ENCODE data around the gene CALML6. TPM values are rescaled to one million over a fixed set of nuclear protein-coding genes. Genes with fewer than 3 reads are reported as not detected.

CALML6 gene
- total RNA-seq, 3 donors from 2014 or later: 0.38 to 0.61 (median 0.51) TPM

DNA sequence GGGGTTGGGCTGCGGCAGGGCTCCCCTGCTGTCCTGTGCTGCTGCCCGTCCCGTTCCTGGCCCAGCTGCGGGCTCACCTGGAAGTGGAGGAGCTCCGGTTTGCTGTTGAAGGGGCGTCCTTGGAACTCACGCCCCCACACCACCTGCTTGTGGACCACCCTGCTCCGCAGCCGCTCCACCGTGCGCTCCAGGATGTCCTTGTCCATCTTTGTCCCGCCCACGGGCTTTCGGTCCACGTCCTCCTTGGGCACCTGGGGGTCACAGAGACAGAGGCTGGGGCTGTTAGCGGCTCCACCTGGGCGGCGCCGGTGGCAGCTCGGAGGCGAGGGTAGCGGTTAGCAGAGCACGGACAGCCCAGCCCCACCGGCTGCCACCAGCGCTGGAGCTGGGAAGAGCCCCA is 49.8 kb downstream of the CALML6 start:
- Mint-ChIP-seq H3K9me3 (no peaks in the 10 kb centered on the region), H3K4me1 (ENCODE audit: low read depth) (no peaks in the 10 kb centered on the region), H3K36me3 (ENCODE audit: insufficient read depth) (no peaks in the 10 kb centered on the region), H3K4me3 (no peak overlapping the region), H3K27me3 (ENCODE audit: low read depth) (peaks cover 25% of the 10 kb centered on the region)
- ATAC-seq: no peak
- DNase-seq: no peak

DNA sequence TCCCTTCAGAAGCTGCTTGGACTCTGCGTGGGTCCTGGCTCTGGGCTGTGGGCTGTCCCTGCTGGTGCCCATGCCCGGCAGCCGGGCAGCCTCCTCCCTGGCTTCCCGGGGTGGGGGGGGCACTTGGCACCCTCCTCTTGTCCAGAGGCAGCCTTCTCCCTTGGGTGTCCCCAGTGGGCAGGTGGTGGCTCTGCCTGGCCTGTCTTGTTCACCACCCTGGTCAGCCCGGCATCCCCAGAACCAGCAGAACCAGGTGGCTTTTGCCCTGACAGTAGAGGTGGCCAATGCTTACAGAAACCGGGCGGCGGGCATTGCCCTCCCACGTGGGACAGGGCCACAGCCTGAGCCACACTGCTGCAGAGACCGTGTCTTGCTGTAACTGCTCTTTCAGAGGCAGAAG is 50.5 kb downstream of the CALML6 start:
- no peak for ATAC-seq
- no peaks in the 10 kb centered on the region for H3K9me3 Mint-ChIP-seq
- DNase-seq: no peak
- no peaks in the 10 kb centered on the region for H3K4me1 Mint-ChIP-seq (ENCODE audit: low read depth)
- H3K36me3 Mint-ChIP-seq (ENCODE audit: insufficient read depth): no peaks in the 10 kb centered on the region
- no peak overlapping the region for H3K4me3 Mint-ChIP-seq
- peaks cover 22% of the 10 kb centered on the region for H3K27me3 Mint-ChIP-seq (ENCODE audit: low read depth)

GRCh38 chr1:1966071-1966740 is 51.1 kb downstream of the CALML6 start:
- no peaks in the 10 kb centered on the region for H3K36me3 Mint-ChIP-seq (ENCODE audit: insufficient read depth)
- H3K4me3 Mint-ChIP-seq: no peak overlapping the region
- no peaks in the 10 kb centered on the region for H3K9me3 Mint-ChIP-seq
- ATAC-seq: no peak
- peaks cover 15% of the 10 kb centered on the region for H3K27me3 Mint-ChIP-seq (ENCODE audit: low read depth)
- H3K4me1 Mint-ChIP-seq (ENCODE audit: low read depth): no peaks in the 10 kb centered on the region
- DNase-seq: no peak

Other genes starting within 250 kb of the CALML6 start
- gene SLC35E2B, start 222.5 kb upstream of the CALML6 start, total RNA-seq: 10 to 100 TPM; 14.8 to 27.2 (median 20.2) TPM
- gene CDK11A, start 190.9 kb upstream of the CALML6 start, total RNA-seq: 100 to 1,000 TPM in 2 of 3 donors, 10 to 100 TPM in 1; 90.1 to 143 (median 126) TPM
- 100 to 1,000 TPM in 2 of 3 donors, 10 to 100 TPM in 1; 98.7 to 108 (median 106) TPM for gene NADK, start 136.8 kb upstream of the CALML6 start, total RNA-seq
- gene GNB1, start 24.2 kb upstream of the CALML6 start, total RNA-seq: 100 to 1,000 TPM; 354 to 395 (median 387) TPM
- 1 to 10 TPM; 2.4 to 3.5 (median 2.5) TPM for gene TMEM52, start 4.0 kb downstream of the CALML6 start, total RNA-seq
- not detected for gene CFAP74, start 88.5 kb downstream of the CALML6 start, total RNA-seq
- gene GABRD, start 104.1 kb downstream of the CALML6 start, total RNA-seq: not detected
- 10 to 100 TPM; 15.0 to 15.6 (median 15.0) TPM for gene PRKCZ, start 135.2 kb downstream of the CALML6 start, total RNA-seq